SK-N-MC (cell line): Measurements from ENCODE around the gene DDX3X.
"Not testable (repeated sequence)": the region's sequence is repeated elsewhere in the genome, so short reads cannot be mapped to it uniquely, and the experiment has no call there.

ENCODE experiments used
- DNase-seq: peaks from one replicate; pipeline ENCODE4 v3.0.0-alpha.2; 2011; ENCODE audit warnings: low read depth, low spot score
- H3K27ac ChIP-seq: fragments of 200-600 bp; sonication (generic); 2 replicates; pipeline ENCODE4 v1.5.1; 2016; ENCODE audit warnings: mixed run types
- H3K36me3 ChIP-seq: fragments of 200-600 bp; sonication (generic); 2 replicates; pipeline ENCODE4 v1.6.1; 2017; ENCODE audit warnings: antibody characterized with exemption, low read length, mixed read lengths; ENCODE audit not compliant: insufficient read depth
- H3K4me3 ChIP-seq: fragments of 200-600 bp; sonication (generic); 2 replicates; pipeline ENCODE4 v1.5.1; 2016
- H3K9ac ChIP-seq: fragments of 200-600 bp; sonication (generic); 2 replicates; pipeline ENCODE4 v1.8.0; 2017; ENCODE audit warnings: mixed run types, mixed read lengths; ENCODE audit not compliant: insufficient read length
- H3K9me3 ChIP-seq: fragments of 200-600 bp; sonication (generic); 2 replicates; pipeline ENCODE4 v1.6.1; 2017; ENCODE audit warnings: low read depth, mild to moderate bottlenecking, antibody characterized with exemption, low read length, moderate library complexity, mixed read lengths
- EZH2 ChIP-seq: fragments of 200-600 bp; sonication (generic); IDR thresholded peaks from one replicate; pipeline ENCODE4 v1.6.1; 2017; ENCODE audit warnings: antibody characterized with exemption
- FOXP2 ChIP-seq: optimal IDR thresholded peaks from 2 replicates; pipeline ENCODE3; 2011; ENCODE audit warnings: mild to moderate bottlenecking, moderate library complexity; ENCODE audit not compliant: insufficient read depth; ENCODE audit errors: extremely low read length, control extremely low read depth
- POLR2AphosphoS5 ChIP-seq: IDR thresholded peaks from 2 replicates; pipeline ENCODE4 v1.6.1; 2012; ENCODE audit warnings: mild to moderate bottlenecking, low read depth, low read length, borderline replicate concordance

The DDX3X gene

GRCh38 chrX:41303013-41303412 is 30.9 kb upstream of the DDX3X start:
- no peaks in the 10 kb centered on the region for H3K36me3 ChIP-seq
- no peak overlapping the region for H3K27ac ChIP-seq
- no peak for DNase-seq
- H3K9me3 ChIP-seq: no peaks in the 10 kb centered on the region
- no peak overlapping the region for H3K9ac ChIP-seq
- no peak overlapping the region for H3K4me3 ChIP-seq
- no peak for TF ChIP-seq FOXP2
- no peak for TF ChIP-seq EZH2
- TF ChIP-seq POLR2AphosphoS5: no peak

DNA sequence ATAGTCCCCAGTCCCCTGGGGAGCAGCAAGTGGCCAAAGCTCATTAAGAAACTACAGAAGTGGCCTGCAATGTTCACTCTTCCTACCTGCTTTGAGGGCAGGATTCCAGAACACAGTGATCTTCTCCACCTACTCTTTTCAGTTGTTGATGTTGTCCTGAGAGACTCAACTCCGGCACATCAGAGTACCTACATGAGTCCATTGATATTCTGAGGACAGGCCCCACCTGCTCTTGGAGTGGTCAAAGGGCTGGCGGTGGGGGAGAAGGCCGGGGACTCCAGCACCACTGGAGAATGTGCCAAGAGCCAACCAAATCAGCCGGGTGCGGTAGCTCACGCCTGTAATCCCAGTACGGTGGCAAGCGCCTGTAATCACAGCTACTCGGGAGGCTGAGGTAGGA is 29.8 kb upstream of the DDX3X start:
- H3K9me3 ChIP-seq: no peaks in the 10 kb centered on the region
- H3K36me3 ChIP-seq: no peaks in the 10 kb centered on the region
- H3K27ac ChIP-seq: no peak overlapping the region
- no peak for TF ChIP-seq EZH2
- no peak for TF ChIP-seq POLR2AphosphoS5
- TF ChIP-seq FOXP2: no peak
- DNase-seq: no peak
- H3K4me3 ChIP-seq: no peak overlapping the region
- no peak overlapping the region for H3K9ac ChIP-seq

- Histone ChIP-seq H3K4me3 (no peak overlapping the region), H3K27ac (no peak overlapping the region), H3K9ac (no peak overlapping the region), H3K36me3 (no peaks in the 10 kb centered on the region), H3K9me3 (no peaks in the 10 kb centered on the region)
- no peak for DNase-seq
- TF ChIP-seq POLR2AphosphoS5 (no peak), FOXP2 (no peak), EZH2 (no peak)
Observed at GRCh38 chrX:41308884-41309647, 24.9 kb upstream of the DDX3X start.

DNA sequence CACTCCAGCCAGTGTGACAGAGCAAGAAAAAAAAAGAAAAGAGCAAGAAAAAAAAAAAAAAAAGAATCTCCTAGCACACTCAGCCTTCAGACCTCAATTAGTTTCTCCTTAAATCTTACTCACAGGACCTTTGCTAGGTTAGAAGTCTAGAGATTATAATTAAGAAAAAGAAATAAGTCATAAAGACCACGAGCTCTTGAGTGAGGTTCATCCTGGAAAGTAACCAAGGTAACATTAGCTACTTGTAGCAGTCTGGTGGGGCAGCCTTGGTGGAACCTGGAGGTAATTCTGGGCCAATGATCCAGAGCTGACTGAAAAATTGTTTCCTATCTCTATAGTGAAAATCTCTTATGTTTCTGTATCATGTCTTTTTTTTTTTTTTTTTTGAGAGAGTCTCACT is 21.2 kb upstream of the DDX3X start:
- no peak for DNase-seq
- Histone ChIP-seq H3K9ac (no peak overlapping the region), H3K9me3 (no peaks in the 10 kb centered on the region), H3K27ac (no peak overlapping the region), H3K36me3 (no peaks in the 10 kb centered on the region), H3K4me3 (no peak overlapping the region)
- TF ChIP-seq EZH2 (no peak), POLR2AphosphoS5 (no peak), FOXP2 (no peak)

DNA sequence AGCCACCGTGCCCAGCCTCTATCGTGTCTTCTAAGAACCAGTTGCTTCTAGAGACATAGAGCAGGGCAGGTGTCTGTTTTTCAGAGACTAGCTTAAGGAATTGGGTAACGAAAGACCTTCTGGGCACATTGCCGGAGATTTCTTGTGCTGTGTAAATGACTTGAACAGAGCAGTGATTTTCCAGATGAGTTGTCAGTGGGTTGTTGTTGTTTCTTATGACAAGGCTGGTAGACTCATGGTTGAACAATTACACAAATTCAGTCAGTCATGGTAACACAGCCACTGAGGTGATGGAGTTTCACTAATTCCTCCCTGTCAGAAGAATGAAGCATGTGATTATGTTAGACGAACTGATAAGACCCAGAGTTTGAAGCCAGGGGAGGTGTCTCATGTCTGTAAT is 20.5 kb upstream of the DDX3X start:
- H3K36me3 ChIP-seq: no peaks in the 10 kb centered on the region
- DNase-seq: no peak

GRCh38 chrX:41314204-41314603 is 19.8 kb upstream of the DDX3X start:
- no peak overlapping the region for H3K9ac ChIP-seq
- TF ChIP-seq FOXP2 (no peak), EZH2 (no peak), POLR2AphosphoS5 (no peak)
- H3K36me3 ChIP-seq: no peaks in the 10 kb centered on the region
- H3K9me3 ChIP-seq: no peaks in the 10 kb centered on the region
- DNase-seq: no peak
- H3K4me3 ChIP-seq: no peak overlapping the region
- no peak overlapping the region for H3K27ac ChIP-seq

More for the DNA sequence above, 20.5 kb upstream of the DDX3X start:
- Histone ChIP-seq H3K9ac (no peak overlapping the region), H3K4me3 (no peak overlapping the region), H3K27ac (no peak overlapping the region), H3K9me3 (no peaks in the 10 kb centered on the region)
- TF ChIP-seq FOXP2 (no peak), EZH2 (no peak), POLR2AphosphoS5 (no peak)

GRCh38 chrX:41314881-41315280 is 19.1 kb upstream of the DDX3X start:
- no peaks in the 10 kb centered on the region for H3K36me3 ChIP-seq
- no peak for TF ChIP-seq EZH2
- TF ChIP-seq POLR2AphosphoS5: no peak
- TF ChIP-seq FOXP2: no peak
- no peak for DNase-seq
- H3K27ac ChIP-seq: no peak overlapping the region
- H3K4me3 ChIP-seq: no peak overlapping the region
- H3K9me3 ChIP-seq: no peaks in the 10 kb centered on the region
- H3K9ac ChIP-seq: no peak overlapping the region

- not testable (repeated sequence) for H3K9me3 ChIP-seq, H3K4me3 ChIP-seq, H3K36me3 ChIP-seq, DNase-seq, H3K27ac ChIP-seq, H3K9ac ChIP-seq
Observed at GRCh38 chrX:41316266-41316665, 17.7 kb upstream of the DDX3X start.
